H1 (cell line): ENCODE results near the gene SIPA1L3.

ENCODE experiments used
- ATF3 ChIP-seq: IDR thresholded peaks from 2 replicates; pipeline ENCODE4 v1.6.1; 2011; ENCODE audit warnings: low read depth, mild to moderate bottlenecking, low read length; ENCODE audit not compliant: insufficient read depth
- CEBPB ChIP-seq: IDR thresholded peaks from 2 replicates; pipeline ENCODE4 v1.6.1; 2012; ENCODE audit warnings: low read depth, low read length
- CTBP2 ChIP-seq: IDR thresholded peaks from 2 replicates; pipeline ENCODE4 v1.7.0; 2011; ENCODE audit warnings: borderline replicate concordance, mild to moderate bottlenecking, moderate library complexity, mixed read lengths, low read length; ENCODE audit not compliant: insufficient read depth, insufficient read length
- CTCF ChIP-seq, 3 experiments: IDR thresholded peaks; 1 replicate in 2 of 3; 2 replicates in 1 of 3; pipeline versions ENCODE4 v1.5.1 to v1.6.1; 2011; ENCODE audit warnings: low read length in 3 of 3, mild to moderate bottlenecking in 3 of 3, inconsistent platforms in 2 of 3, low read depth in 1 of 3, moderate library complexity in 1 of 3; ENCODE audit not compliant: insufficient read depth in 1 of 3; ENCODE audit errors: control extremely low read depth in 1 of 3
- JUN ChIP-seq: IDR thresholded peaks from 2 replicates; pipeline ENCODE4 v1.6.1; 2011; ENCODE audit warnings: low read depth, mild to moderate bottlenecking, improper control_type of control experiment, low read length
- SP2 ChIP-seq: IDR thresholded peaks from 2 replicates; pipeline ENCODE4 v1.6.1; 2012; ENCODE audit warnings: mild to moderate bottlenecking, low read length, inconsistent platforms

GRCh38 chr19:38111898-38112297 lies 204.9 kb downstream of the SIPA1L3 start:
- TF ChIP-seq CEBPB (no peak), SP2 (no peak), CTCF (IDR thresholded peaks at IDR 0.05; ENCODE audit: control extremely low read depth in 1 of 3, insufficient read depth in 1 of 3, low read depth in 1 of 3, low read length in 3 of 3) (no peak), ATF3 (no peak), CTBP2 (no peak), JUN (no peak)
